Epithelial cell of proximal tubule (primary cell): ENCODE data around the gene SPOCK1. TPM values are rescaled to one million over a fixed set of nuclear protein-coding genes. Genes with fewer than 3 reads are reported as not detected.

Experiments used
- DNase-seq: peaks from one replicate; pipeline ENCODE4 v3.0.0-alpha.2; 2011; ENCODE audit warnings: low read depth
- H3K4me3 ChIP-seq: 2 replicates; pipeline ENCODE4 v1.5.1; 2011; ENCODE audit warnings: low read depth, mild to moderate bottlenecking, low read length
- CTCF ChIP-seq: conservative IDR thresholded peaks from 2 replicates; pipeline ENCODE4 v1.5.1; 2012; ENCODE audit warnings: low read depth, mild to moderate bottlenecking, low read length
- total RNA-seq: library from RNA; depleted of rRNA; stranded (reverse); fragments of >200 nt; gene quantifications from 2 replicates; pipeline ENCODE4 v1.2.3, GENCODE V29; 2015

The SPOCK1 gene
- total RNA-seq, 1 donor from 2014 or later = 31.4 TPM

GRCh38 chr5:137462816-137463520, 36.2 kb downstream of the SPOCK1 start:
- DNase-seq = no peak

GRCh38 chr5:137462265-137462590, 36.9 kb downstream of the SPOCK1 start:
- H3K4me3 ChIP-seq = no peak overlapping the region
- no peak for TF ChIP-seq CTCF
- no peak for DNase-seq

More at GRCh38 chr5:137462816-137463520, 36.2 kb downstream of the SPOCK1 start:
- H3K4me3 ChIP-seq = no peak overlapping the region
- no peak for TF ChIP-seq CTCF

GRCh38 chr5:137461391-137462264, 37.5 kb downstream of the SPOCK1 start:
- H3K4me3 ChIP-seq = no peak overlapping the region
- peak; percentile 31 for TF ChIP-seq CTCF
- no peak for DNase-seq

- no peak for TF ChIP-seq CTCF
- DNase-seq = no peak
Observed at GRCh38 chr5:137454671-137455070, 44.5 kb downstream of the SPOCK1 start.

GRCh38 chr5:137453483-137454080, 45.5 kb downstream of the SPOCK1 start:
- DNase-seq = no peak
- no peak for TF ChIP-seq CTCF
- H3K4me3 ChIP-seq = no peak overlapping the region

More at GRCh38 chr5:137454671-137455070, 44.5 kb downstream of the SPOCK1 start:
- no peak overlapping the region for H3K4me3 ChIP-seq

GRCh38 chr5:137450759-137451158, 48.4 kb downstream of the SPOCK1 start:
- H3K4me3 ChIP-seq = no peak overlapping the region
- no peak for DNase-seq
- TF ChIP-seq CTCF = no peak
